Globus pallidus (tissue), 1 donor: Measurements from ENCODE around the gene TCERG1L.

Experiments
- DNase-seq: peaks from one replicate; pipeline ENCODE4 v3.0.0-alpha.2; 2015; ENCODE audit warnings: low spot score

Gene TCERG1L

DNA sequence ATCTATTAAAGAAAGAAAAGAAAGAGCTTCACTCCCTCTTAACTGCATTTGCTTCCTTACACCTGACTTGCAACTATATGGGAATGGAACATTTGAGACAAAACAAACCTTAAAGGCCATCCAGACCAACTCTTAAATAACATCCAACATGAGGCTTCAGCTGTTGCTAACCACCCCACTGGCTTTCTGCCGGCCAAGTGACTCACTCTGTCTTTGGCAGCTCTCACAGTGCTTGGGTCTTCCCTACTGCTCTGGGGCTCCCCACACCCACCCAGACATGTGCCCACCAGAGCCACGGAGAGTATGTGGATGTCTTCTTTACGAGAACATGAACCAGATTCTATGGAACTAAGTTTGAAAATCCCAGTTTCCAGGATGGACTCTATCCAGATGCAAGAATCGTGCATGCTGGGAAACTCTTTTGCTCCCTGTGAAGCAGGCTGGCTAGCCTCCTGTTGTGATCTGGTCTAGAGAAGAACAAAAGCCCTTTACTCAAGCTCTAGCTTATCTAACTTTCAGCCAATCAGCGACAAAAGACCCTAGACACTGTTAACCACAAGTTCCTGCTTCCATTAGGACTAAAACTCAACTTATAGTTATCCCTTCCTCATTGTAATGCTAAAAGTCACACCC is 245.7 kb downstream of the TCERG1L start:
- no peak for DNase-seq

DNA sequence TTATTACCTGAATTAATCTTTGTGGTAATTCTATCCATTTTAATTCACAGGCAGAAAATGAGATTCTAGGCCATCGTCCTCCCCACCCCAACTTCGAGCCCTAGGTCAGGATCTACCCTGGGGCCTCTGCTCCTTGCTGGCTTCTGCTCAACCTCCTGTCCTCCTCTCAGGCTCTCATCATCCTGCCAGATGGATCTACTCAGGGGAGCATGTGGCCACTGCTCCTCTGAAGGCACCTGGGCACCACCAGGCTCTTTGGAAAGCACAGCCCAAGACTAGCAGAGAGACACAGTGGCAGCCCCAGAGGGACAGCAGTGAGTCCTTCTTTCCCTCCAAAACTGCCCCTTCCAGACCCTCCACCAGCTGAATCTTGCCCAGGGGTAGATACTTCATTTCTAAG is 248.2 kb downstream of the TCERG1L start:
- DNase-seq: no peak

DNA sequence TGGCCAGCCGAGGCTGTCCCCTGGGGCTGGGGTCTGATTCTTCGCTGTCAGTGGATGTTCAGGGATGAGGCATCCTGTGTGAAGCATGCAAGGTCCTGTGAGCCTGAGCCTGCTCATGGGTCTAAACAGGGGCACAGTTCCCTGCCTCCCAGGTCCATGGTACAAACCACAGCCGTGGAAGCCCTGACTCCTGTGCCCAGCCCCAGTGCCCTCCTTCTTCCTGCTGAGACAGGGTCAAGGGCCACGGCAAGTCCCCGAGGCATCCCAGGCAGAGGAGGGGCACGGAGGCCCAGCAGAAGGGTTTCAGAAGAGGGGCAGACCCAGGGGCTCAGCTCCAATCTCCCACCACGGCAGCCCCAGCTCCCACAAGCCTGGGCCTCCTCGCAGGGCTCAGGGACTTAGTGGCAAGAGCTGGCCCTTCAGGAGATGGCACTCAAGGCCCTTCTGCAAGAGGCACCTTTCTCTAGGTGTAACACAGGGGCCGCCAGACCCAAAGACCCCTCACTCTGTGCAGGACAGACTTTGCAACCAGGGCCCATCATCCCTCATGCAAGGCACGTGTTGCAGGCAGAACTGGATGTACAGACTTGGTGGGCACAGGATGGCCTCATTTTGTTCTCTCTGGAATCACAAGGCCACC is 248.8 kb downstream of the TCERG1L start:
- no peak for DNase-seq

DNA sequence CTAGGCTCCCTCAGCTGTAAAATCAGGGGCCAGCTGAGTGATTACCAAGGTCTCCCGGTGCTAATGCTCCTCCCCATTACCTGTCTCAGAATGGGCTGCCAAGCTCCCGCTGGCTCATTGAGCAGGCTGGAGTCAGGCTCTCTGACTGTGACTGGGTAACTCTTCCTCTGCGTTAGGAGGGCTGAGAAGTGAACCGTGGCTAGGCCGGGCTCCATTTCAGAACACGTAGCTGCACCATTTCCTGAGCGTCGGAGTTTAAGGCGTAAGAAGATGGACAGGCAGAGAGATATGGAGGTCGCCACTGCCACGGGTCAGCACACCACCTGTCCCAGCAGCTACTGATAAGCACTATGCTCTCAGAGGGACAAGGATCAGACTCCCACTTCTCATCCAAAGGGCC is 250.3 kb downstream of the TCERG1L start:
- DNase-seq: no peak

DNA sequence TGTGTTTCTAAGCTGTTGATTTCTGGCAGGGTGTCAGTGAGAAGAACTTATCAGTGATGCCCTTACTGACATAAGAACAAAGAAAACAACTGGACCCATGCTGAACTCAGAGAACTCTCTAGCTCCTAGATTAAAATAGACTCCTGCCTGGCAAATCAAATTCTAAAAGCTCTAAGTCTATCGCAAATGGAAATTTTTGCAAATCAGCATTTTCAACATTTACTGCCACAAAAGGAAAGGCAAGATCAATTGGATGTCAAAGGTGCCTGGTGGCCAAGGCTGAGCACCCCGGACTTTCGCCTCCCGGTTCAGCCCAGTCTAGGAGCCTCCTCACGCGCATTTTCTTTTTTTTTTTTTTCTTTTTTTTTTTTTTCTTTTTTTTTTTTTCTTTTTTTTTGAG is 251.6 kb downstream of the TCERG1L start:
- no peak for DNase-seq

DNA sequence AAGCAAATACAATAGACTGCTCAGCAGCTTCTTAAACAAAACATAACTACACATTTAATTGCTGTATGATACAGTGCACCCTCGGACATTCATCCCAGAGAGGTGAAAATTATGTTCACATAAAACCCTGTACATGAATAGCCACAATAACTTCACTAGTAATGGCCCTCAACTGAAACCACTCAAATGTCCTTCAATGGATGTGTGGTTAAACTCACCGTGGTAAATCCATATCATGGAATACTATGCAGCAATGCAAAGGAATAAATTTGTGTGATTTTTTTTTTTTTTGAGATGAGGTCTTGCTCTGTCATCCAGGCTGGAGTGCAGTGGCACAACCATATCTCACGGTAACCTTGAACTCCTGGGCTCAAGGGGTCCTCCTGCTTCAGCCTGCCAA is 252.7 kb downstream of the TCERG1L start:
- no peak for DNase-seq

DNA sequence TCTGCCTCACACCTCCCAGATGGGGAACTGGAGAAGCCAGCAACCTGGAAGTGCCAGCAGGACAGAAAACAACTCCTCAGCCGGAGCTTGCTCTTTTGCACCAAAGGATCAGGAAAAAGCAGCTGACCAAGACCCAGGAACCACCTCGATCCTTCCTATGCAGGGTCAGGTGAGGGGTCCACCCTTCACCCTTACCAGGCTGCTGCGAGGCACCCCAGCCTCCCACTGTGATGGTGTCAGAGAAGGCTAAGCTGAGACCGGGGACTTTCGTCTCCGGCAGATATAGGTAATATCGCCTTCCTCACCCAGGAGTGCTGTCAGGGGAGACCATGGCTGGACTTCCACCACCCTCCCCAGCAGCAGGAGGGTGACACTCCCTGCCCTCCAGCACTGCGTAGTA is 254.7 kb downstream of the TCERG1L start:
- no peak for DNase-seq

DNA sequence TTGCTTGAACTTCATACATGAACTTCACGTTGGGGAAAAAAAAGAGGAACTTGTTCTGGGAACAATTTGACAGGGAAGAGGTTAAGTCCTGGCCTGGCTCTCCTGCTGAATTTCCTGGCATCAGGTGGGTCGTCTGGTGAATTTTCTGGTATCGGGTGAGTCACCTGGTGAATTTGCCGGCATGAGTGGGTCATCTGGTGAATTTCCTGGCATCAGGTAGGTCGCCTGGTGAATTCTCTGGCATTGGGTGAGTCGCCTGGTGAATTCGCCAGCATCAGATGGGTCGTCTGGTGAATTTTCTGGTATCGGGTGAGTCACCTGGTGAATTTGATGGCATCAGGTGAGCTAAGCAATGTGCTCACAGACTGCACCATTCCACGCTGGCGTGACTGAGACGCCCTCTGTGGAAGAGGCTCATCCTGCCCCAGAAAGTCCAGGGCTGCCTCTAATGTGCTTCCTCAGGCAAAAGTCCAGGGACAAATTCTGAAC is 255.4 kb downstream of the TCERG1L start:
- DNase-seq: no peak

- no peak for DNase-seq
Measured at GRCh38 chr10:131055437-131055836, 256.1 kb downstream of the TCERG1L start.

DNA sequence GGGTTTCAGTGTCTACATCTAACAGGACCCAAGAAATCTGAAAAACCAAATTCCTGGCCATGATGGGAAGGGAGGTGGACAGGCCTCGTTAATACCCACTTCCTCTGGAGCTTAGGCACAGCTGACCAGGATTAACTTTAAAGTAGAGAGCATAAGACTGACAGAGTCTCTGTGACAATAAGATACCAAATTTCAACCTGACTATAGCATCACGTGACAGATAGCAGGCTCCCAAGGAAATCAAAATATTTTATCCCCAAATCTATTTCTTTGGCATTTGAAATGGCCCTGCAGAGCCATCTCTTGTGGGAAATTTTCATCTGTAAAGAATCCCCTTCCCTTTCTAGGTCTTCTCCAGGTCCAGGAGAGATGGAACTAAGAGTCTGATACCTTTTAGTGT is 258.3 kb downstream of the TCERG1L start:
- no peak for DNase-seq

GRCh38 chr10:131050162-131050766 is 261.3 kb downstream of the TCERG1L start:
- no peak for DNase-seq

GRCh38 chr10:131049016-131049415 is 262.5 kb downstream of the TCERG1L start:
- no peak for DNase-seq

GRCh38 chr10:131048606-131049005 is 262.9 kb downstream of the TCERG1L start:
- no peak for DNase-seq

DNA sequence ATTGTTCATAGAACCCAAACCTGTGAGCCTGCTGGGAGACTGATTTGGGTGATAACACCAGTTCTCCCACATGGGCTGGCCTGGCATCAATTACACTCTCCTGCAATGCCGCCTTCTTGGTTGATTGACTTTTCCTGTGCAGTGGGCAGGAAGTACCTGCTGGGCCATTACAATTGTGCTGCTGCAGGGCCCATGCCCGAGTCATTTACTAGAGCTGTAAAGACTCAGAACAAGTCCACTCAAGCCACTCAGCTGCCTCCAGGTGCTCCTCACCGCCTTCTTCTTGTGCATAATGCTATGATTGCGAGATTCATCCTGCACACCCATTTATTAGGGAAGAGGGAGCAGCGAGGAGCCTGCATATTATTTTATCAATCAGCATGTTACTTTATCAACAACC is 264.0 kb downstream of the TCERG1L start:
- no peak for DNase-seq

DNA sequence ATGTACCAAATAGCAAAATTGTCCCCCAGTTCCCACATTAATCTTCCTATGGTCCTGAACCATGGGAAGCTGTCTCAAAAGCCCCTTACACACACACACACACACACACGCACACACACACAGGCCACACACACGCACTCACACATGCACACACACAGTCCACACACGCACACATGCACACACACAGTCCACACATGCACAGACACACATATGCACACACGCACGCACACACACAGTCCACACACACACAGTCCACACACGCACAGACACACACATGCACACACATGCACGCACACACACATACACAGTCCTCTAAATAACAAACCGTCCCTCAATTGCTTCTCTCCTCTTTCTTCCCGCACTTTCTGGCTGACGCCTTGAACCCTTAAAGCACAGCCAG is 265.3 kb downstream of the TCERG1L start:
- DNase-seq: no peak

GRCh38 chr10:131044379-131045111 is 267.0 kb downstream of the TCERG1L start:
- DNase-seq: no peak

GRCh38 chr10:131043039-131043691 is 268.4 kb downstream of the TCERG1L start:
- no peak for DNase-seq
